ENCODE measurements around the gene DOC2A.

DOC2A gene

GRCh38 chr16:30004424-30004776, 6.4 kb downstream of the DOC2A start:
- TF ChIP-seq SUZ12 (IDR thresholded peaks at IDR 0.05; ENCODE audit: extremely low read depth, insufficient read depth, insufficient read length) (no peak), YY1 (IDR thresholded peaks at IDR 0.05; ENCODE audit: insufficient read depth, insufficient read length) (no peak), ZNF274 (IDR thresholded peaks at IDR 0.05; ENCODE audit: low read depth, low read length) (no peak)
- no peak overlapping the region for H3K9ac ChIP-seq (ENCODE audit: insufficient read length, low read depth)
- H3K4me1 ChIP-seq (ENCODE audit: insufficient read depth, insufficient read length) = peaks cover 14% of the 10 kb centered on the region
- no peaks in the 10 kb centered on the region for H3K27me3 ChIP-seq (ENCODE audit: insufficient read depth, insufficient read length)
- no peak for DNase-seq (ENCODE audit: low read depth, low spot score)
- H3K4me3 ChIP-seq (ENCODE audit: insufficient read length, low read depth) = no peak overlapping the region
- H3K36me3 ChIP-seq (ENCODE audit: insufficient read depth, insufficient read length, low read length) = peaks cover 77% of the 10 kb centered on the region
- H3K9me3 ChIP-seq (ENCODE audit: insufficient read depth, low read length) = no peaks in the 10 kb centered on the region

GRCh38 chr16:30003670-30004423, 7.0 kb downstream of the DOC2A start:
- Histone ChIP-seq H3K36me3 (ENCODE audit: insufficient read depth, insufficient read length, low read length) (peaks cover 83% of the 10 kb centered on the region), H3K4me1 (ENCODE audit: insufficient read depth, insufficient read length) (peaks cover 14% of the 10 kb centered on the region), H3K4me3 (ENCODE audit: insufficient read length, low read depth) (no peak overlapping the region), H3K9ac (ENCODE audit: insufficient read length, low read depth) (no peak overlapping the region), H3K27me3 (ENCODE audit: insufficient read depth, insufficient read length) (no peaks in the 10 kb centered on the region), H3K9me3 (ENCODE audit: insufficient read depth, low read length) (no peaks in the 10 kb centered on the region)
- DNase-seq (ENCODE audit: low read depth, low spot score) = no peak
- no peak for TF ChIP-seq ZNF274 (IDR thresholded peaks at IDR 0.05; ENCODE audit: low read depth, low read length)
- no peak for TF ChIP-seq YY1 (IDR thresholded peaks at IDR 0.05; ENCODE audit: insufficient read depth, insufficient read length)
- no peak for TF ChIP-seq SUZ12 (IDR thresholded peaks at IDR 0.05; ENCODE audit: extremely low read depth, insufficient read depth, insufficient read length)

GRCh38 chr16:30002614-30003346, 8.0 kb downstream of the DOC2A start:
- Histone ChIP-seq H3K4me3 (ENCODE audit: insufficient read length, low read depth) (no peak overlapping the region), H3K4me1 (ENCODE audit: insufficient read depth, insufficient read length) (peaks cover 14% of the 10 kb centered on the region), H3K9ac (ENCODE audit: insufficient read length, low read depth) (peak overlapping the region; percentile 21), H3K9me3 (ENCODE audit: insufficient read depth, low read length) (no peaks in the 10 kb centered on the region), H3K27me3 (ENCODE audit: insufficient read depth, insufficient read length) (no peaks in the 10 kb centered on the region), H3K36me3 (ENCODE audit: insufficient read depth, insufficient read length, low read length) (peaks cover 90% of the 10 kb centered on the region)
- TF ChIP-seq SUZ12 (IDR thresholded peaks at IDR 0.05; ENCODE audit: extremely low read depth, insufficient read depth, insufficient read length) (no peak), YY1 (IDR thresholded peaks at IDR 0.05; ENCODE audit: insufficient read depth, insufficient read length) (no peak), ZNF274 (IDR thresholded peaks at IDR 0.05; ENCODE audit: low read depth, low read length) (no peak)
- no peak for DNase-seq (ENCODE audit: low read depth, low spot score)

GRCh38 chr16:30000735-30001631, 9.8 kb downstream of the DOC2A start:
- H3K36me3 ChIP-seq (ENCODE audit: insufficient read depth, insufficient read length, low read length) = peaks cover 85% of the 10 kb centered on the region
- TF ChIP-seq YY1 (IDR thresholded peaks at IDR 0.05; ENCODE audit: insufficient read depth, insufficient read length) = no peak
- no peaks in the 10 kb centered on the region for H3K27me3 ChIP-seq (ENCODE audit: insufficient read depth, insufficient read length)
- no peak for DNase-seq (ENCODE audit: low read depth, low spot score)
- H3K4me1 ChIP-seq (ENCODE audit: insufficient read depth, insufficient read length) = peaks cover 14% of the 10 kb centered on the region
- H3K9me3 ChIP-seq (ENCODE audit: insufficient read depth, low read length) = no peaks in the 10 kb centered on the region
- no peak overlapping the region for H3K9ac ChIP-seq (ENCODE audit: insufficient read length, low read depth)
- H3K4me3 ChIP-seq (ENCODE audit: insufficient read length, low read depth) = no peak overlapping the region

- H3K9ac ChIP-seq (ENCODE audit: insufficient read length, low read depth) = no peak overlapping the region
- no peak for DNase-seq (ENCODE audit: low read depth, low spot score)
- no peak overlapping the region for H3K4me3 ChIP-seq (ENCODE audit: insufficient read length, low read depth)
- no peaks in the 10 kb centered on the region for H3K9me3 ChIP-seq (ENCODE audit: insufficient read depth, low read length)
- peaks cover 72% of the 10 kb centered on the region for H3K36me3 ChIP-seq (ENCODE audit: insufficient read depth, insufficient read length, low read length)
- TF ChIP-seq YY1 (IDR thresholded peaks at IDR 0.05; ENCODE audit: insufficient read depth, insufficient read length) = no peak
- no peak for TF ChIP-seq SUZ12 (IDR thresholded peaks at IDR 0.05; ENCODE audit: extremely low read depth, insufficient read depth, insufficient read length)
- TF ChIP-seq ZNF274 (IDR thresholded peaks at IDR 0.05; ENCODE audit: low read depth, low read length) = no peak
- peaks cover 8% of the 10 kb centered on the region for H3K4me1 ChIP-seq (ENCODE audit: insufficient read depth, insufficient read length)
- no peaks in the 10 kb centered on the region for H3K27me3 ChIP-seq (ENCODE audit: insufficient read depth, insufficient read length)
Measured at GRCh38 chr16:29999605-30000004, 11.2 kb downstream of the DOC2A start.

- H3K36me3 ChIP-seq (ENCODE audit: insufficient read depth, insufficient read length, low read length) = peaks cover 71% of the 10 kb centered on the region
- peaks cover 14% of the 10 kb centered on the region for H3K4me1 ChIP-seq (ENCODE audit: insufficient read depth, insufficient read length)
- no peaks in the 10 kb centered on the region for H3K27me3 ChIP-seq (ENCODE audit: insufficient read depth, insufficient read length)
- no peaks in the 10 kb centered on the region for H3K9me3 ChIP-seq (ENCODE audit: insufficient read depth, low read length)
- peak overlapping the region; percentile 91 for H3K9ac ChIP-seq (ENCODE audit: insufficient read length, low read depth)
- no peak for DNase-seq (ENCODE audit: low read depth, low spot score)
- peak overlapping the region; percentile 84 for H3K4me3 ChIP-seq (ENCODE audit: insufficient read length, low read depth)
- no peak for TF ChIP-seq SUZ12 (IDR thresholded peaks at IDR 0.05; ENCODE audit: extremely low read depth, insufficient read depth, insufficient read length)
- no peak for TF ChIP-seq YY1 (IDR thresholded peaks at IDR 0.05; ENCODE audit: insufficient read depth, insufficient read length)
- no peak for TF ChIP-seq ZNF274 (IDR thresholded peaks at IDR 0.05; ENCODE audit: low read depth, low read length)
Measured at GRCh38 chr16:29996766-29997250, 14.0 kb downstream of the DOC2A start.
